ENCODE measurements around the gene SUMF2. TPM values are rescaled to one million over a fixed set of nuclear protein-coding genes. Genes with fewer than 3 reads are reported as not detected.

SUMF2 gene
- total RNA-seq, 1 experiment from 2014 or later, result 173 TPM

- TF ChIP-seq CBX3 (IDR thresholded peaks at IDR 0.05; ENCODE audit: low read depth), result no peak
- TF ChIP-seq ZBTB33 (IDR thresholded peaks at IDR 0.05; ENCODE audit: extremely low read depth, insufficient replicate concordance, low read length), result no peak
- TF ChIP-seq RAD21 (IDR thresholded peaks at IDR 0.05; ENCODE audit: low read depth), result no peak
Observed at GRCh38 chr7:56019501-56019900, 44.6 kb upstream of the SUMF2 start (continued).

- RAD21 ChIA-PET (ENCODE audit: low non-redundant PET in 1 of 2, low total read pairs in 2 of 2, uncharacterized antibody in 2 of 2, unreplicated experiment in 2 of 2), result no interaction called here
Observed at GRCh38 chr7:56023500-56023899, 40.6 kb upstream of the SUMF2 start.

More at GRCh38 chr7:56023500-56023899, 40.6 kb upstream of the SUMF2 start:
- BruUV-seq (replicated peaks), result no TSS peak
- Histone ChIP-seq H3K27me3 (ENCODE audit: insufficient read depth, low read length) (no peaks in the 10 kb centered on the region), H4K20me1 (ENCODE audit: insufficient read depth) (no peaks in the 10 kb centered on the region), H3K9ac (ENCODE audit: low read length) (no peak overlapping the region), H3K9me2 (ENCODE audit: insufficient read depth) (no peaks in the 10 kb centered on the region), H3K36me3 (ENCODE audit: control insufficient read depth in 1 of 2, insufficient read depth in 2 of 2, low read length in 2 of 2) (peaks cover 6 to 12% of the 10 kb centered on the region in 2 experiments; a peak in 3 of 4 replicates), H3K79me2 (ENCODE audit: insufficient read depth, low read length) (no peaks in the 10 kb centered on the region), H2AFZ (ENCODE audit: low read depth, low read length, poor library complexity, severe bottlenecking) (no peak overlapping the region), H3K4me1 (ENCODE audit: control insufficient read depth in 1 of 2, insufficient read depth in 2 of 2, low read length in 2 of 2) (no peaks in the 10 kb centered on the region), H3K9me3 (ENCODE audit: control insufficient read depth in 1 of 2, insufficient read depth in 1 of 2, low read depth in 1 of 2, low read length in 2 of 2) (no peaks in the 10 kb centered on the region), H3K27ac (ENCODE audit: low read depth, low read length) (no peak overlapping the region), H3K4me3 (replicated peaks in 1 of 2; ENCODE audit: low read depth in 1 of 2, low read length in 2 of 2) (no peak overlapping the region), H3K4me2 (ENCODE audit: low read length) (no peak overlapping the region)
- DNase-seq (ENCODE audit: low read depth, low spot score), result no peak
- ChIA-PET POLR2A (no interaction called here), CTCF (no interaction called here)
- no peak for ATAC-seq
- TF ChIP-seq CBX3 (IDR thresholded peaks at IDR 0.05; ENCODE audit: low read depth) (no peak), YY1 (IDR thresholded peaks at IDR 0.05; ENCODE audit: extremely low read depth, insufficient replicate concordance, low read depth, low read length) (no peak), FOSL1 (IDR thresholded peaks at IDR 0.05; ENCODE audit: low read depth) (no peak), ZBTB33 (IDR thresholded peaks at IDR 0.05; ENCODE audit: extremely low read depth, insufficient replicate concordance, low read length) (no peak), RAD21 (IDR thresholded peaks at IDR 0.05; ENCODE audit: low read depth) (no peak), SRF (IDR thresholded peaks at IDR 0.05; ENCODE audit: low read depth) (no peak), CEBPB (IDR thresholded peaks at IDR 0.05; ENCODE audit: low read depth) (no peak), JUND (IDR thresholded peaks at IDR 0.05) (no peak), ZFX (IDR thresholded peaks at IDR 0.05) (no peak), POLR2AphosphoS5 (IDR thresholded peaks at IDR 0.05; ENCODE audit: low read depth, low read length) (no peak), SIN3A (IDR thresholded peaks at IDR 0.05; ENCODE audit: low read depth) (no peak)
- intact Hi-C loops (cut with micrococcal nuclease), result no loop called here
